GM12878 (cell line): Measurements from ENCODE around the gene CBARP. TPM values are rescaled to one million over a fixed set of nuclear protein-coding genes. Genes with fewer than 3 reads are reported as not detected.

Experiments
- ATAC-seq: fragments of 200-7000 bp; cut with Tn5 transposase; 3 replicates; pipeline ENCODE4 v1.9.1; 2020; ENCODE audit warnings: mild to moderate bottlenecking, moderate library complexity
- BruUV-seq: library from RNA; stranded (reverse); fragments of 400-500 nt; replicated peaks from 2 replicates; lab custom pipeline; 2021; lab: Mats Ljungman, UMichigan
- CTCF ChIA-PET: fragments of 300-600 bp; sonication (Branson Sonifier 250); formaldehyde crosslinking; extraction: SDS; loops from one replicate; lab custom pipeline; 2021; ENCODE audit warnings: inconsistent platforms; lab: Yijun Ruan, JAX
- POLR2A ChIA-PET: fragments of 350-600 bp; formaldehyde crosslinking; extraction: SDS; loops from one replicate; lab custom pipeline; 2021; ENCODE audit warnings: inconsistent platforms; lab: Charles Lee
- RAD21 ChIA-PET: fragments of 300-600 bp; sonication (Branson Sonifier 250); formaldehyde crosslinking; loops from one replicate; lab custom pipeline; 2023; ENCODE audit warnings: antibody characterized with exemption; ENCODE audit not compliant: unreplicated experiment; lab: Charles Lee
- SMC1A ChIA-PET: fragments of 300-600 bp; sonication (Branson Sonifier 250); formaldehyde crosslinking; loops from one replicate; lab custom pipeline; 2023; ENCODE audit not compliant: unreplicated experiment, uncharacterized antibody; lab: Charles Lee
- DNase-seq: peaks from one replicate; pipeline ENCODE4 v3.0.0-alpha.2; 2011; ENCODE audit warnings: low read depth, low spot score
- FAIRE-seq: peaks from 3 replicates; lab custom pipeline; 2011; peaks lifted over from hg19 to GRCh38; lab: Jason Lieb, UNC
- H2AFZ ChIP-seq: 2 replicates; pipeline ENCODE4 v1.6.0; 2011; ENCODE audit warnings: low read depth, low read length, control low read depth; ENCODE audit not compliant: control insufficient read depth
- H3K27ac ChIP-seq: 2 replicates; pipeline ENCODE4 v1.5.1; 2011; ENCODE audit warnings: control low read depth; ENCODE audit not compliant: control insufficient read depth, insufficient read depth
- H3K27me3 ChIP-seq, 2 experiments: replicated peaks in 1 of 2; 2 replicates each; pipeline versions ENCODE4 v1.6.0 to v1.6.1; 2011; ENCODE audit warnings: low read length in 1 of 2; ENCODE audit not compliant: control insufficient read depth in 2 of 2, insufficient read depth in 2 of 2
- H3K36me3 ChIP-seq, 2 experiments: 2 replicates each; pipeline ENCODE4 v1.5.1; 2011; ENCODE audit warnings: low read length in 1 of 2; ENCODE audit not compliant: control insufficient read depth in 2 of 2, insufficient read depth in 2 of 2
- H3K4me1 ChIP-seq: 2 replicates; pipeline ENCODE4 v1.6.1; 2011; ENCODE audit warnings: mild to moderate bottlenecking, low read length, moderate library complexity, mixed read lengths; ENCODE audit not compliant: control insufficient read depth, insufficient read depth
- H3K4me2 ChIP-seq: 2 replicates; pipeline ENCODE4 v1.6.0; 2011; ENCODE audit warnings: control low read depth; ENCODE audit not compliant: control insufficient read depth, insufficient read depth
- H3K4me3 ChIP-seq: fragments of 200-600 bp; sonication (generic); 2 replicates; pipeline ENCODE4 v1.5.1; 2016
- H3K79me2 ChIP-seq: 2 replicates; pipeline ENCODE4 v1.6.0; 2011; ENCODE audit warnings: low read length; ENCODE audit not compliant: control insufficient read depth, insufficient read depth
- H3K9ac ChIP-seq: 2 replicates; pipeline ENCODE4 v1.8.0; 2011; ENCODE audit warnings: low read length, control low read depth, mixed read lengths; ENCODE audit not compliant: control insufficient read depth, insufficient read depth
- H3K9me3 ChIP-seq: replicated peaks from 3 replicates; pipeline ENCODE4 v1.5.1; 2011; ENCODE audit warnings: mild to moderate bottlenecking, low read length; ENCODE audit not compliant: control insufficient read depth, insufficient read depth
- H4K20me1 ChIP-seq: 2 replicates; pipeline ENCODE4 v1.6.0; 2011; ENCODE audit not compliant: control insufficient read depth, insufficient read depth
- BCL11A ChIP-seq: IDR thresholded peaks from 2 replicates; pipeline ENCODE4 v1.6.1; 2011; ENCODE audit warnings: low read depth, low read length
- BRCA1 ChIP-seq: IDR thresholded peaks from 2 replicates; pipeline ENCODE4 v1.6.1; 2011; ENCODE audit warnings: low read depth, low read length, improper control_type of control experiment
- EED ChIP-seq: sonication (generic); IDR thresholded peaks from 2 replicates; pipeline ENCODE4 v1.6.1; 2016; ENCODE audit warnings: antibody characterized with exemption, low read depth
- ESRRA ChIP-seq: IDR thresholded peaks from 2 replicates; pipeline ENCODE4 v1.6.1; 2012; ENCODE audit warnings: mild to moderate bottlenecking, low read length, improper control_type of control experiment
- MXI1 ChIP-seq: fragments of 150-350 bp; IDR thresholded peaks from 2 replicates; pipeline ENCODE4 v1.6.1; 2011; ENCODE audit warnings: low read depth, mild to moderate bottlenecking, inconsistent platforms, low read length, improper control_type of control experiment
- NFIC ChIP-seq: IDR thresholded peaks from 2 replicates; pipeline ENCODE4 v1.6.1; 2012; ENCODE audit warnings: low read depth, mild to moderate bottlenecking, inconsistent platforms, low read length, moderate library complexity
- NFXL1 ChIP-seq: fragments of 450-650 bp; IDR thresholded peaks from 2 replicates; pipeline ENCODE4 v1.6.1; 2017; ENCODE audit warnings: antibody characterized with exemption, mild to moderate bottlenecking, borderline replicate concordance
- PAX5 ChIP-seq: IDR thresholded peaks from 2 replicates; pipeline ENCODE4 v1.6.1; 2011; ENCODE audit warnings: low read depth, low read length, borderline replicate concordance
- POLR2A ChIP-seq: IDR thresholded peaks from 2 replicates; pipeline ENCODE4 v1.6.1; 2011; ENCODE audit warnings: low read depth, mild to moderate bottlenecking, low read length
- POLR2AphosphoS5 ChIP-seq: IDR thresholded peaks from 2 replicates; pipeline ENCODE4 v1.6.1; 2011; ENCODE audit warnings: mild to moderate bottlenecking, low read length, inconsistent platforms
- POU2F2 ChIP-seq: IDR thresholded peaks from 3 replicates; pipeline ENCODE4 v1.6.1; 2011; ENCODE audit warnings: low read depth, mild to moderate bottlenecking, low read length, borderline replicate concordance
- RAD21 ChIP-seq: IDR thresholded peaks from 2 replicates; pipeline ENCODE4 v1.6.1; 2011; ENCODE audit warnings: mild to moderate bottlenecking, low read depth, low read length, moderate library complexity; ENCODE audit not compliant: insufficient read depth
- RAD51 ChIP-seq: fragments of 450-650 bp; IDR thresholded peaks from 2 replicates; pipeline ENCODE4 v1.6.1; 2016; ENCODE audit warnings: moderate library complexity, mild to moderate bottlenecking, inconsistent platforms
- RFX5 ChIP-seq: IDR thresholded peaks from 2 replicates; pipeline ENCODE4 v1.6.1; 2011; ENCODE audit warnings: low read depth, low read length, improper control_type of control experiment
- SP1 ChIP-seq: IDR thresholded peaks from one replicate; pipeline ENCODE4 v1.6.1; 2011; ENCODE audit warnings: low read depth, low read length
- SUPT20H ChIP-seq: IDR thresholded peaks from 2 replicates; pipeline ENCODE4 v1.6.1; 2011; ENCODE audit warnings: low read depth, mild to moderate bottlenecking, low read length, moderate library complexity, borderline replicate concordance; ENCODE audit not compliant: control insufficient read depth
- ZZZ3 ChIP-seq: IDR thresholded peaks from 2 replicates; pipeline ENCODE4 v1.6.1; 2011; ENCODE audit warnings: low read depth; ENCODE audit not compliant: control insufficient read depth, insufficient read length
- WGBS: methylation state at CpG from one replicate; pipeline ENCODE4 v1.1.6; 2016; ENCODE audit warnings: low lambda C conversion rate; ENCODE audit not compliant: insufficient replicate concordance, insufficient coverage; ENCODE audit errors: missing lambda C conversion rate; 5-methylcytosine and 5-hydroxymethylcytosine counted together
- in situ Hi-C: fragments of 300-500 bp; cut with MboI; formaldehyde crosslinking; loops from 9 replicates; pipeline ENCODE4 v1.14.3; 2018; ENCODE audit warnings: mixed read lengths
- intact Hi-C: fragments of 100-400 bp; cut with micrococcal nuclease; formaldehyde crosslinking; loops from one replicate; pipeline ENCODE4 v1.14.2; 2022; ENCODE audit not compliant: unreplicated experiment
- polyA plus RNA-seq, 11 experiments: library from polyadenylated mRNA; depleted of rRNA in 4 of 11; unstranded in 6 of 11; stranded (reverse) in 5 of 11; fragments of >200 nt; fragmentation: Nextera tagmentation in 4 of 11; fragmentation: Illumina TruSeq in 1 of 11; extraction: Ambion mirVana in 4 of 11; extraction: Trizol in 1 of 11; gene quantifications; 1 replicate in 1 of 11; 2 replicates in 10 of 11; pipeline versions ENCODE4 v1.2.1 to v1.2.3, GENCODE V29; 2011 to 2016; ENCODE audit warnings: inconsistent platforms in 2 of 11, missing spikeins in 2 of 11, low read depth in 1 of 11
- total RNA-seq, 4 experiments: library from RNA; depleted of rRNA in 3 of 4; stranded (reverse); fragments of >200 nt in 3 of 4; fragmentation: Illumina TruSeq in 1 of 4; extraction: Trizol in 1 of 4; gene quantifications; 2 replicates each; pipeline versions ENCODE4 v1.2.1 to v1.2.3, GENCODE V29; 2013 to 2021
- TF ChIP-seq, protein P1 (sequence below): fragments of 450-650 bp; IDR thresholded peaks from 2 replicates; pipeline ENCODE4 v1.6.1; 2017; ENCODE audit warnings: mild to moderate bottlenecking
- TF ChIP-seq, protein P2 (sequence below): fragments of 450-650 bp; IDR thresholded peaks from 2 replicates; pipeline ENCODE4 v1.6.1; 2018; ENCODE audit warnings: borderline replicate concordance, mild to moderate bottlenecking; ENCODE audit not compliant: partially characterized antibody

Gene CBARP
- total and polyA plus RNA-seq, 10 of the 15 experiments (the other 5 are each of a cell fraction or from before 2014, with no cell fraction given) = 0.04 to 0.59 (median 0.18) TPM; not detected in 3

DNA sequence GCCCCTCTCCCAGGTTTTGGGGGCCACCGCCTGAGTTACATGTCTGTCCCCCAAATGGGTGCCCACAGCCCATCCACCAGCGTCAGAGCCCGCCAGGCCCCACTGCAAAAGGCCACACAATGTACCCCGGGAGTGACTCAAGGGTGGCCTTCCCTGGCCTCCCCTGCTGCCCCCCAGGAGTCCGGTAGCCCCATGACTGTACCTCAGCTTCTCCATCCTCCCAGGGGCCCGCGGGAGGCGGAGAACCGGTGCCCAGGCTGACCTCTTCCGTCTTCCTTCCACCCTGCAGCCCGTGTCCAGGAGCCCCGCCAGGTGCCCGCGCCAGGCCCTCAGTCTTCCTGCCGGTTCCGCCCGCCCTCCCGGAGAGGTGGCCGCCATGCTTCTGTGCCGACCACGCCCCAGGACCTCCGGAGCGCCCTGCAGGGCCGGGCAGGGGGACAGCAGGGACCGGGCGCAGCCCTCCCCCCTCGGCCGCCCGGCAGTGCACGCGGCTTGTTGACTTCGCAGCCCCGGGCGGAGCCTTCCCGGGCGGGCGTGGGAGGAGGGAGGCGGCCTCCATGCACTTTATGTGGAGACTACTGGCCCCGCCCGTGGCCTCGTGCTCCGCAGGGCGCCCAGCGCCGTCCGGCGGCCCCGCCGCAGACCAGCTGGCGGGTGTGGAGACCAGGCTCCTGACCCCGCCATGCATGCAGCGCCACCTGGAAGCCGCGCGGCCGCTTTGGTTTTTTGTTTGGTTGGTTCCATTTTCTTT lies 10.3 kb downstream of the CBARP start (continued):
- no peak for TF ChIP-seq RAD51
- no peak for TF ChIP-seq MXI1
- TF ChIP-seq RAD21 = no peak
- TF ChIP-seq POLR2A = no peak
- no peak for TF ChIP-seq SP1
- TF ChIP-seq BRCA1 = no peak
- TF ChIP-seq, all 136 proteins: peak for 0

DNA sequence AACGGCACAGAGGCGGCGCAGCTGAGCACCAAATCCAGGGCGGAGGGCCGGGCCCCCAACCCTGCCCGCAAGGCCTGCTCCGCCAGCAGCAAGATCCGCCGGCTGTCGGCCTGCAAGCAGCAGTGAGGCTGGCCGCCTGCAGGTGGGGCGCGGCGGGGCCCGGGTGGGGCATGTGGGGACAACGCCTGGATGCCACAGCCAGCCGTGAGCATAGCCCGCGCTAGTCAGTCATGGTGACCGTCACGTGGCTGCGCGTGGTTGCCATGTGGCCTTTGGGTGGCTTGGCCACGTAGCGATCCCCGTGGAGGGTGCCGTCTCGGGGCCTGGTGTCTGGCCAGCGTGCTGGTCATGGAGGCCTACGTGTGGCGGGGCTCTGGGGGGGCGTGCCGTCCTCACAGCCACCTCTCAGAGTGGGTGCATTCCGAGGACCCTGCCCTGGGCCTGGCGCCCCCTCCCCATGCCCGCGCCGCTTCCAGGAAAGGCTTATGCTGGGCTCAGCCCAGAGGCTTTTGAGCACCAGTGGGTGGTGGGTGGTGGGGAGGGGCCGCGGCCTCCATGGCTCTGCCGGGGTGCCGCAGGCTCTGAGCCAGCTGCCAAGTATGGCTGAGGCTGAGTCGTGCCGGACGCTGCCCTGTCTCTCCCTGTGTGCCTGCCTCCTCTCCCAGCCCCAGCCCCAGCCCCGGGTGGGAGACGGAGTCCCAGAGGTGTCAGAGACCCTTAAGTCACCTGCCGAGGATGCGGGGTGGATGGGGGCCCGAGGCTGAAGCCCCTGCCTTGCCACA lies 11.1 kb downstream of the CBARP start:
- ATAC-seq (no peak), FAIRE-seq (no peak), DNase-seq (no peak)
- RAD21 ChIA-PET = no interaction called here
- SMC1A ChIA-PET = no interaction called here
- no peaks in the 10 kb centered on the region for H3K9me3 ChIP-seq
- H3K4me1 ChIP-seq = no peaks in the 10 kb centered on the region
- H2AFZ ChIP-seq = no peak overlapping the region
- no peak overlapping the region for H3K27ac ChIP-seq
- in situ Hi-C loops (no loop called here), intact Hi-C loops (no loop called here)
- H3K36me3 ChIP-seq = peaks cover 0 to 10% of the 10 kb centered on the region in 2 experiments; a peak in 2 of 4 replicates
- H3K4me3 ChIP-seq = no peak overlapping the region
- CTCF ChIA-PET = no interaction called here
- no peaks in the 10 kb centered on the region for H3K27me3 ChIP-seq
- H3K79me2 ChIP-seq = no peaks in the 10 kb centered on the region
- no peak overlapping the region for H3K4me2 ChIP-seq
- 94% methylated on average over 45 of the region's 50 CpGs for WGBS
- H4K20me1 ChIP-seq = no peaks in the 10 kb centered on the region
- POLR2A ChIA-PET = no interaction called here
- BruUV-seq = no TSS peak
- H3K9ac ChIP-seq = no peak overlapping the region
- TF ChIP-seq PAX5 (no peak), RFX5 (no peak), NFXL1 (no peak), ESRRA (no peak), ZZZ3 (no peak), EED (no peak), NFIC (no peak), POU2F2 (no peak), SUPT20H (no peak), BCL11A (no peak), POLR2AphosphoS5 (no peak)
- TF ChIP-seq, protein P1, sequence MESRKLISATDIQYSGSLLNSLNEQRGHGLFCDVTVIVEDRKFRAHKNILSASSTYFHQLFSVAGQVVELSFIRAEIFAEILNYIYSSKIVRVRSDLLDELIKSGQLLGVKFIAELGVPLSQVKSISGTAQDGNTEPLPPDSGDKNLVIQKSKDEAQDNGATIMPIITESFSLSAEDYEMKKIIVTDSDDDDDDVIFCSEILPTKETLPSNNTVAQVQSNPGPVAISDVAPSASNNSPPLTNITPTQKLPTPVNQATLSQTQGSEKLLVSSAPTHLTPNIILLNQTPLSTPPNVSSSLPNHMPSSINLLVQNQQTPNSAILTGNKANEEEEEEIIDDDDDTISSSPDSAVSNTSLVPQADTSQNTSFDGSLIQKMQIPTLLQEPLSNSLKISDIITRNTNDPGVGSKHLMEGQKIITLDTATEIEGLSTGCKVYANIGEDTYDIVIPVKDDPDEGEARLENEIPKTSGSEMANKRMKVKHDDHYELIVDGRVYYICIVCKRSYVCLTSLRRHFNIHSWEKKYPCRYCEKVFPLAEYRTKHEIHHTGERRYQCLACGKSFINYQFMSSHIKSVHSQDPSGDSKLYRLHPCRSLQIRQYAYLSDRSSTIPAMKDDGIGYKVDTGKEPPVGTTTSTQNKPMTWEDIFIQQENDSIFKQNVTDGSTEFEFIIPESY = no peak
- TF ChIP-seq, protein P2, sequence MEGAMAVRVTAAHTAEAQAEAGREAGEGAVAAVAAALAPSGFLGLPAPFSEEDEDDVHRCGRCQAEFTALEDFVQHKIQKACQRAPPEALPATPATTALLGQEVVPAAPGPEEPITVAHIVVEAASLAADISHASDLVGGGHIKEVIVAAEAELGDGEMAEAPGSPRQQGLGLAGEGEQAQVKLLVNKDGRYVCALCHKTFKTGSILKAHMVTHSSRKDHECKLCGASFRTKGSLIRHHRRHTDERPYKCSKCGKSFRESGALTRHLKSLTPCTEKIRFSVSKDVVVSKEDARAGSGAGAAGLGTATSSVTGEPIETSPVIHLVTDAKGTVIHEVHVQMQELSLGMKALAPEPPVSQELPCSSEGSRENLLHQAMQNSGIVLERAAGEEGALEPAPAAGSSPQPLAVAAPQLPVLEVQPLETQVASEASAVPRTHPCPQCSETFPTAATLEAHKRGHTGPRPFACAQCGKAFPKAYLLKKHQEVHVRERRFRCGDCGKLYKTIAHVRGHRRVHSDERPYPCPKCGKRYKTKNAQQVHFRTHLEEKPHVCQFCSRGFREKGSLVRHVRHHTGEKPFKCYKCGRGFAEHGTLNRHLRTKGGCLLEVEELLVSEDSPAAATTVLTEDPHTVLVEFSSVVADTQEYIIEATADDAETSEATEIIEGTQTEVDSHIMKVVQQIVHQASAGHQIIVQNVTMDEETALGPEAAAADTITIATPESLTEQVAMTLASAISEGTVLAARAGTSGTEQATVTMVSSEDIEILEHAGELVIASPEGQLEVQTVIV = no peak
